IPS DF 19.7 (cell line): ENCODE measurements around the gene PCDH9.
"Not testable (repeated sequence)": the region's sequence is repeated elsewhere in the genome, so short reads cannot be mapped to it uniquely, and the experiment has no call there.

ENCODE experiments used
- DNase-seq: peaks from one replicate; pipeline ENCODE4 v3.0.0-alpha.2; 2013; ENCODE audit warnings: low read depth, low spot score

Gene PCDH9

GRCh38 chr13:66273011-66273410 lies 957.1 kb downstream of the PCDH9 start:
- DNase-seq = no peak

GRCh38 chr13:66266761-66267160 lies 963.4 kb downstream of the PCDH9 start:
- DNase-seq = no peak

GRCh38 chr13:66266348-66266747 lies 963.8 kb downstream of the PCDH9 start:
- DNase-seq = no peak

GRCh38 chr13:66265371-66265770 lies 964.8 kb downstream of the PCDH9 start:
- DNase-seq = no peak

GRCh38 chr13:66264971-66265370 lies 965.2 kb downstream of the PCDH9 start:
- no peak for DNase-seq

- no peak for DNase-seq
Observed at GRCh38 chr13:66262330-66262729, 967.8 kb downstream of the PCDH9 start.

GRCh38 chr13:66259426-66259825 lies 970.7 kb downstream of the PCDH9 start:
- DNase-seq = not testable (repeated sequence)
